NCI-H146 treated with DMSO at 0.1 percent for 48 hours (cell line): ENCODE results near the gene HOXA6.
A peak's percentile ranks its signal among the peaks of the same experiment; 100 is the strongest.

Experiments used
- DNase-seq: peaks from one replicate; lab custom pipeline; 2025; ENCODE audit not compliant: unreplicated experiment; lab: John Stamatoyannopoulos, UW

HOXA6 gene

DNA sequence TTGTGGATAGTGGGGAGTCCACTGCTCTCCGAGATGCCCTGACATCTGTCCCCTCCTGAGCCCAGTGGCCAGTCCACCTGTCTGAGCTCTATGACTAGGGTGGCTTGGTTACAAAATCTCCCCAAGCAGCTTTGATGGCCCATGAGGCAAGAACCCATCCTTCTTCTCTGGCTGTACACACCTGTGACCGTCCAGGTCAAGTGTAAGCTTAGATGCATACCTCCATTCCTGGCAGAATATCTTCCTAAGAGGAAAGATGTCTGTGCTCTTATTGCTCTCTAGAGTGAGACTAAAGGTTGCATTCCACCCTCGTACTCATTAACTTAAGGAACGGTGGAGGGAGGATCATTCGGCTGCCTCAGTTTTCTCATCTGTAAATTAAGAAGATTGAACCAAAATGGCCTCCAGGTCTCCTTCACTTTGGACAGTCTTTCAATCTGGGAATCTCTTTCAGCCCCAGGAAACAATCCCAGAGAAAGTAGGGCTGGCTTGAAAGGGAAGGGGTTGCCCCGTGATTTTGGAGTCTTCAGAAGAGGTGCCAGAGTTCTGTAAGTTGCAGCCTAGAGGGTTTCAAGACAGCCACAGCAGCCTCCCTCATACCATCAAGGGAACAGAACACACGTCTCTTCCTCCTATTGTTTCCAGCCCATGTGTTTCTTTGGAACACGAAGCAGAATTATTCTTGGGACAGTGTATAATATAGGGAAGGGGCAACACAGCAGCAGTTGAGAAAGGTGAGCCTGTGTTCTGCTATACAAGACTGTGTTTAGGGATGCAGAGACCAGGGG is 22.5 kb downstream of the HOXA6 start:
- DNase-seq, result no peak

DNA sequence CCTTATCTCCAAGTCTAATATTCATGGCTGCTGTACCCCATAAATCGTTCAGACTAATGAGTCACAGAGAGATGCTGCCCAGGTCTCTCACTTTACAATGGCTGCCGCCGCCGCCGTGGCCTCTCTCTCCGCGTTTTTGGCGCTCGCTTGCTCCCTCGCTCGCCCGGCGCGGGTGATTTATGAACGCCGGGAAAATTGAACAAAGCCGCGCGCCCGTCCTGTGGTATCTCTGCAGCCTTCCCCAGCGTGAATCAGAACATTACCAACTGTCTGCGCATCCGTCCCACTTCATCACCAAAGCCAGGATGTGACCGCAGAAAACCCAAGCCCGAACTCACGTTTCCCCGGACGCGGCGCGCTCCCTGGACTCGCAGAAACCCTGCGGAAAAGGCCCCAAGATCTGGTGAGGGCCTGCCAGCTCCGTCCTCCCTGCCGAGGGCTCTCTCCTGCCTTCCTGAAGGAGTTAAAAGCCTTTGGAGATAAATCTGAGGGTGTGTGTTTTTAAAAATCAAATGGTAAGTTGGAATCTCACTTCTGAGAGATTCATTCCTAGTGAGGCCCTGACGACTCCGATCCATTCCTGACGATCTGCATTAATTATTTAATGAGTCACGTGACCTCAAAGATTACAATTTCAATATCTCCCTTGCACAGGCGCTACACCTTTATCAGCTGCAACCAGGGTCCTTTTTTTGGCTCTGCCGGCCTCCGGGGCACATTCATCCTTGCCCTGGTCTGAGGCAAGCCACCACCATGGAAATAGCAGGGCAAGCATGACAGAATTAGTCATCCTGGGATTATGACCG is 23.3 kb downstream of the HOXA6 start:
- DNase-seq, result no peak

DNA sequence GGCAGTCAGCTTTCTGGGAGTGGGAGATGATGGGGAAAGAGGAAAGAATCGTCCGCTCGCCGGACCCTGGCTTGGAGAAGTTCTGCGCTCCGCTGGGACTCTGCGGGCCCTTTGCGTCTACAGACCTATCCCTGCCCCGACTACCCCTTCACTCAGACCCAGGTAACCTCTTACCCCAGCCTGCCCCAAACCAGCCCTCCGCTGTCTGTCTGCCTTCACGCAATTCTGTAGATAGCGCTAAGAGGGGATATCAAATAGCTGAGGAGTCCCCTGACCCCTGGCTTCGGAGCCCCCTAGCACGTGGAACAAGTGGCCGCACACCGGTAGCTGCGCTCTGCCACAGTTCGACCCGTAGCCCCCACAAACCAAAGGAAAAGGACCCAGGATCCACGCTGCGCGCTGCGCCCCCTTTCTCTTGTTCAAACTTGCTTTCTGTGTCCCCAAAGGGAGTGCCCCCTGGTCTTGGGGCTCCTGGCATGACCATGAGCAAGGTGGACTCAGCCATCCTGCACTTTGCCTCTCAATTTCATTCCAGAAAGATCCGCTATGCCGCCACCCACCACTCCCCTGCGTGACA is 24.0 kb downstream of the HOXA6 start:
- no peak for DNase-seq

DNA sequence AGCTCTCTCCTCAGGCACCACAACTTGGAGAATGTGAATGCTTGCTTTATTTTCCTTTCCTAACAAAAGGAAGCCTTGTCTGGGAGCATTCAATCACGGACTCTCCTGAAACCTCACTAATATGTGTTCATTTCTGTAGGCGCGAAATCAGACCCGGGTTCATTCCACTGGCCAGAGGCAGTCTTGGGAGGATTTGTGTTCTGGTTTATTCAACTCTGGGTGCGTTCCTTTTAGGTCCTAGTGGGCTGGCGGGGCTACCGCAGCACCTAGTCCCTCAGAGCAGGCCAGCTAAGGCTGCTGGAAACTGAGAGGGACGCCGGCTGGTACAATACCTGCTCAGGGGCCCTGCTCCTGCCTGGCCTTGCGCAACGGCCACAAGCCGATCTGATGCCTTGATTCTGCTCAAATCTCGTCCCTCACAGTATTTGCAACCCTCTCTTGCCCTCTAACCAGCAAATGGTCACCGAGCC is 24.5 kb downstream of the HOXA6 start:
- DNase-seq, result no peak

DNA sequence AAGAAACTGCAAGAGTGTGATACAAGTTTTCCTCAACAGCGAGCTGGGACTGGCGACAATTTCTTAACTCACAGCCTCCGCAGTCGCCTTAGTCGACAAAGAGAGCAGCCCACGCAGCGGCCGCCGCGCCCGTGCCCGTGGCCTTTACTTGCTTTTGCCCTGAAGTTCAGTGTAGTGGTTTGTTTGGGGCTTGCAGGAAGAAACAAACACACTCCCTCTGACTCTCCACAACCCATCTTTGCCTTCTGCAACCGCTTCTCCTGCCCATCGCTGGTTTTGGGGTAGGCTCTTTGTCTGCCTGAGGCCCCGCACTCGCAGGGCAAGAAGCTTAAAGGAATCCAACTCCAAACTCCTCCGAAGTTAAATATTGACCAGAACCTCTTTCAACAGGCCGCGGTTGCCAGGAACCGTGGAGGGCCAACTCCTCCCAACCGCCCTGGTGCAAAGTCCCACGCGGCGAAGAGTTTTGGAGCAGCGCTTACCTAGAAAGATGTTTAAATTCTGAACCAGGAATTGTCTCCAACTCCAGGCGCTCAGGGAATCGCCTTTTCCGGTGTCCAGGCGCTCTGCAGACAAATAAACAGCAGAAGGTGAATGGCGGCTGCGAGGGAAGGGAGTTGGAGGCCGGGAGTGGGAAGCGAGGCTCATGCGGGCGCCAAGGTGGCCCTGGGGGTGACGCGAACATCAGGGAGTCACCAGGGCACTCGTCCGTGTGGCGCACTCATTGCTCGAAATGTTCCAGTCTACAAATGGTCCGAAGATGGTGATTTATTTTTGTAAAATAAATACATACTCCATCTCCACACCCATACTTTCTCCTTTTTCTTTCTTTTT is 25.3 kb downstream of the HOXA6 start:
- DNase-seq, result no peak

DNA sequence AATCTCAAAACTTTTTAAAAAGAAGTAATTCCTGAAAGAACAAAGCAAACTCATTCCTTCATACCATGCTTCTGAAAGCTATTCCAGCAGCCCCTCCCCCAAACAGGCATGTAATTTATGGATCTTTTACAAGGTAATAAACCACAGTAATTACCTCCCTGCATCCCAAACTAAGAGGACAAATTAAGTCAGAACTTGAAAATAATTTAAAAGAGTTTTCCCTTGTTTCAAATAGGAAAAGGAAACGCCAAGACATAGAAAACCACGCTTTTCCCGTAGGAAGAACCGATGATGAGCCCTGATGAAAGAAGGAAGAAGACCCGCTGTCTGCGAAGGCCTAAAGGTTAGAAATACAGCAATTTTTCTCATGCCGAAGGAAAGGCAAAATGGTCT is 25.9 kb downstream of the HOXA6 start:
- DNase-seq, result no peak

DNA sequence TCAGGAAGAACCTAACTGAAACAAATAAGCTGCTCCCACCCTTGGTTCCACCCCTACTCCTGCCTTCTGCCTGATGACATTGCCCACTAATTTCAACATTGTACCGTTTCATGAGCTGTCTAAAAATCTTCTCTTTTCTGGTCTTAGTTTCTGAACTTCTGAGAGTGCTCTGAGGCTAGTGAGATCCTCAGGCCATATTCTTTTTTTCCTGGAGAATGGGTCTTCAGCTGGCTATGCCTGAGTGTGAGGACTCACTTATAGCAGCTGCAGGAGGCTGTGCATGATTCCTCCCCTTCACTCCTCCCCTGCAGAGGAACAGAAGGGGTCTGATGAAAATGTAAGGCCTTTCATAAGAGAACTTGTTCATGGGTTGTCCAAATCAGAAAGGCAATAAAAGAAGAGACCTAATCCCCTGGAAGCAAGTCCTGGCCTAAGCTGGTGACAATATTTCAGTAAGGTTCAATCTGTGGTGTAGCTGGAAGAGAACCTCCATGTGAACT is 28.1 kb downstream of the HOXA6 start:
- no peak for DNase-seq

DNA sequence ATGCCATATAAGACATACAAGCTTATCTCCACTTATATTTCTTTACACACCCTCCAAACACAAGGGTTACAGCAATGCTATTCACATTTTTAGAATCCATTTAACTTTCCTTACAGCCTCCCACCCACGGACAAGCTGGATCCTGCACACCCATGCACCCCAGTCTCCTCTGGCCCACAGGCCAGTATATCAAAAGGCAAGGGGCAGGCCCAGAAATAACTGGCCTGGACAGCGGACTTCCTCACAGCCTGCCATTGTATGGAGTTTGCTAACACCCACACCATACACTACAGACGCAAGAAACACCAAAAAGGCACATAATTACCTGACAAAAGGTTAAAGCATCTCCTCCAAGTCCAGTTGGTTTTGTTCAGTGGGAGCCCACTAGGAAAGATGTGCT is 29.0 kb downstream of the HOXA6 start:
- no peak for DNase-seq

DNA sequence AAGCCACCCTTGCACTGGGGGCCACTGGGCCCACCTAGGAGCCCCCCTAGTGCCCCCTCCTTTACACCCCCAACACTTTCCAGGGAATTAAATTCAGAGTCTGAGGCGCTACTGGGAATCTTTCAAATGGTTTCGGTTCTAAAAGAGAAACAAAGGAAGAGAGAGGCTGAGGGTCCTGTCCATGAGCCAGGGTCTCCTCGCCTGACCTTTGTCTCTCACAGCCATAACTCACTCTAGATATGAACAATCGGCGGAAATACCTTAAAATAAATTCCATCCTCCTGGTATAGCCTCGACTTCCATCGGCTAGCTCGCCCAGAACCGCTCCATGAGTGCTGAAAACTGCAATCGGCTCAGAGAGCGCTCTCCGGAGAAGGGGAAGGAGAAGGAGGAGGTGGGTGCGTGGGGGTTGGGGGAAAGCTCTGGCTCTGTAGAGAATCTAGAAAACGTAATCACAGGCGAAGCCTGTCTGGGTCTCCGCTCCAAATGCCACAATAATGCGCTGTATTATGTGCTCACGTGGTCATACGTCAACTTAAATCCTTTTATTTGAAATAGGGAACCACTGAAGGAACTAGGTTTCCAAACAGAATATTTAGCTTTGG is 29.6 kb downstream of the HOXA6 start:
- no peak for DNase-seq

DNA sequence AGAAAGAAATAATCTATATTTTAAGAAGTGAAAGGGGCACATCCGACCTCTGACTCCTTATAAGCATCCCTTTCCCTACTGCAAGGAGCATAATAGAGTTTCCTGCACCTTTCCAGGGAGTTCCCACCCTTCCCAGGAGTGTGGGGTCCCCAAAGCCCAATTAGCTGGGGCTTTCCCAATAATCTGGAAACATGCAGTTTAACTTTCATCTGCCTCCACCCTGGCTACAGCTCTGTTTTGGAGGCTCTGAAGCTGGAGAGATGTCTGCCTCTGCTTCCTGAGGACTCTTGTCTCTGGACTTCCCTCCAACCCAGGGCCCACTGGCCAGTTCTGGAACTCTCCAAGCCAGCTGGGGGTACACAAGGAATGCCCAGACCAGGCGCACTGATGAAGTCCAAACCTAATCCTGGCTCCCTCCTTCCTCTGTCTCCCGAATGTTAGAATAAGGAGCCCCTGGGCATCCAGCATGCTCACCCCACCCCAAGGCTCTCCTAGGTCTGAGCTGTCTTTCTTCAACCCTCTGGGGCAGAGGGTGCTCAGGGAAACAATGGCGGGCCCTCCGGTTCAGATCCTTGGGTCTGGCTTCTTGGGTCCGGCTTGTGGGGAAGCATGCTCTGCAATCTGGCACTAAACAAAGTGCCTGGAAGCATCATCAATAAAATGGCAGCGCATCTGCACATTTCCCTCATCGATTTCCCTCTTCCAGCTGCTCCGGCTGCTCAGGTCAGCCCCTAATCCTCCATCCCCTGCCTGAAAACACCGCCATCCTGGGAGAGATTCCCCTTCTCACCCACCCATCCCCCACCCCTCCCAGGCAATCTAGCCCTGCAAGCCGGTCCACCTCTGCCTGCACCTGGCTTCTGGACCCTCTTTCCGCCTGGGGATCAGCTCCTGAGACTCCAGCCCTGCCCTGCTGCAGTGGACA is 30.4 kb downstream of the HOXA6 start:
- DNase-seq, result no peak

DNA sequence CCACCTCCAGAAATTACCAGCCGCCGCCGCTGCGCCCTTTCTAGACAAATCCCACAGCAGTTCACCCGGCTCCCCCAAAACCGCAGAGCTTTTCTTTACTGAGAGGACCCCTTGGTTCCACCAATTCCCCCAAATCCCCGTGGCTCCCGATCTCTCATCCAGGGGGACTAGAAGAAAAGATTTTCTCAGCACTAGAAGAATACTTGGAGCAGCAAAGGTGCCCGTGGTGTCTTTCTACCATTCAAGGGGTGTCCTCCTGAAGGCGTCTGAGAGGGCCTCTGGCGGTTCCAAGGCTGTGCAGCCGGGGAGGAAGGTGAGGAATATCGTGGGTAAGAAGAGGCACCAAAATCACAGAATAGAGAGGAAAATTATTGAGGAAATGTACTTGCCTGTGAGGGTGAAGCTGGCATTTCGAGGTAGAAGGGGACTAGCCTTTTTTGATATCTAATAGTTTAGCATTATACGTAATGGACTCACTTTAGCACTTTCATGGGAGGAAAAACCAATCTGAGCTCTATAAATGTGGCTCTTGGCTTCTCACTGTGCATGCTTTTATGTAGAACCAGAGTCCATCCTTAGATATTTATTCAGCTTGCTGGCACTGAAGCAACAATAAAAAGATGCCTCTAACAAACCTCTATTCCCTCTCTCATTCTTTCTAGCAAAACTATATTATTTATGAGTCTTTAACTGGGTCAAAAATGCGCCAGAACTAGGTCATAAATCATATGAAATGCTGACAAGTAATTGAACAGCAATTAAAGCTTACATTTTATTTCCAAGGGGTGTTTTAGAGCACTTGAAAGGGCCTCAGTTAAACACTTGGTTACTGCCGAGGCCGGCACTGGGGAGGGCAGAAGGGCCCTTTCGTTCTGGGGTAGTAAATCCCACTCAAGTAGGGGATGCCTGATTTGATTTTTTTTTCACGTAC is 31.3 kb downstream of the HOXA6 start:
- no peak for DNase-seq

DNA sequence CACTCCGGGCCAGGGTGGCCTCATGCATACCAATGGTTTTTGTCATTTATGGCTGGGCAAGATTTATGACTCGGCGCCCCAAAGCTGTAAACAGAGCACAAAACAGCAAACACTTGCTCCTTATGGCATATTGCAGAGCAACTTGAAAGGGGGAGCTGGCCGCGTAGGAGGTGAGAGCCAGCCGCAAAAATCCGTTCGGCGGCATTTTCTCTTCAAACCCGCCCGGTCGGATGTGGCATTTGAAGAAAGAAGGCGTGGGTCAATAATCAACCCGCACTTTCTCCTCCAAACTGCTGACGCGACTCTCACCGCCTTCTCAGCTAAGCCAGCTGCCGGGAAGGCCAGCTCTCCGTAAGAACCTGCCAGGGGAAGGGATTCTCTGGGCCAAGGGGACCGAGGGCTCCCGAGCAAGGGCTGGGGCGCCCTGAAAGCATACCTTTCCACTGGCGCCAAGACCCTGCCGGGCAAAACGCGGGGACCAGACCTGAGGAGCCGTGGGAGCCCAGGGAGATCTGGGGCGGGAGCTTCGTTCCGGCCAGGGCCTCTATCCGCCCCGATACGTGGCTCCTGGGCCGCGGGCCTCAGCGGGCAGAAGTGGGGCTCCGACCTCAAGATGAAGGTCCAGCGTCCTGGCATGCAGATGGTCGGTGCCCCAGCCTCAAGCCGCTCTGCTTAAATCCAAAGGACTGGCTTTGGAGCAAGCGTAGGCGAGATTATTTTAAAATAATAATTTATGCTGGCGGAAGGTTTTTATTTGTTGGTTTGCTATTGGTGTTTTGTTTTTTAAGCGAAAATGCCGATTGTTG is 32.1 kb downstream of the HOXA6 start:
- no peak for DNase-seq

DNA sequence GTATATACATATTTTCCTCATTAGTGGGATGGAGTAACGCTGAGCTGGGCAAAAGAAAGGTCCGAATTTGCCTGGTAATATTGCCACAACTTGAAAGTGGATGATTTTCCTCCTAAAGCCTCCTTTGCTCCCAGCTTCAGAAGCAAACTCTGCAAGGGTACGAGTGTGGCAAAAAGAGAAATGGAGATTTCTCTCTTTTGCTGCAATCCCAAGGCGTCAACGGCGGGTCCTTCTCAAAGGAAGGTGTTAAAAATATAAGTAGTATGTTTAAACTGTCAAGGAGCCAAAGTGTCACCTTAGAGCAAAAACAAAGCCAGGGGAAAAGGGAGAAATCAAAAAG is 32.7 kb downstream of the HOXA6 start:
- DNase-seq, result no peak

DNA sequence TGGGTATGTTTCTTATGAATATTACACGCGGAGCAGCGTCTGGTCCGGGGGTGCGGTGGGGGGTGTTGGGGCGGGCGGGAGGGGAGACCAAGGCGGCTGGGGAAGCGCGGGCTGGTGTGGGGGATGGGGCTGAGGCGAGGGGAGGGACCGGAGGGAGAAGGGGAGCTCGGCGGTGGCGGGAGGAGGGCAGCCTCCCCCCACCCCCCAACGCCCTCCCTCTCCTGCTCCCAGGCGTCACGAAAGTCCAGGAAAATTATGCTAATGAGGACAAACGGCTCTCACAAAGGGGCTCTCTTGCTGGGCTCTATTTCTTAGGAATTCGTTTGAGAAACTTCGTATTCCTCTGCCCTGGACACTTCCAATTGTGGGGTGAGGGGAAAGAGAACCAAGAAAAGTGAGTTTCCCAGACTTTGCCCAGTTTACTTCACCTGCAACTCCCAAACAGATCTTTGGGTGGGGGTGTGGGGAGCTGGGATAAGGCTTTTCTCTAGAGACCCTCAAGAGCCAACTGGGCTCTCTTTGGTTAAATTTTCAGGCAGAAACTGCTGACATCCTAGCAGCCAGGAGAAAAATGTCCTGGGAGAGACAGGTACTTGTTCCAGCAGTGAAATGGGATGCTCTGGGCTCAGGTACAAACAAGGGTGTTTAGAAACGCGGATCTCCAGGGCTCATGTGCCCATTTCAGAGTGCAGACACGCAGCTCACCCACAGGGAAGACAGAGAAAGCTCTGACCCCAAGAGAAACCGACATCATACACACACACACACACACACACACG is 33.4 kb downstream of the HOXA6 start:
- peak; percentile 10 for DNase-seq

DNA sequence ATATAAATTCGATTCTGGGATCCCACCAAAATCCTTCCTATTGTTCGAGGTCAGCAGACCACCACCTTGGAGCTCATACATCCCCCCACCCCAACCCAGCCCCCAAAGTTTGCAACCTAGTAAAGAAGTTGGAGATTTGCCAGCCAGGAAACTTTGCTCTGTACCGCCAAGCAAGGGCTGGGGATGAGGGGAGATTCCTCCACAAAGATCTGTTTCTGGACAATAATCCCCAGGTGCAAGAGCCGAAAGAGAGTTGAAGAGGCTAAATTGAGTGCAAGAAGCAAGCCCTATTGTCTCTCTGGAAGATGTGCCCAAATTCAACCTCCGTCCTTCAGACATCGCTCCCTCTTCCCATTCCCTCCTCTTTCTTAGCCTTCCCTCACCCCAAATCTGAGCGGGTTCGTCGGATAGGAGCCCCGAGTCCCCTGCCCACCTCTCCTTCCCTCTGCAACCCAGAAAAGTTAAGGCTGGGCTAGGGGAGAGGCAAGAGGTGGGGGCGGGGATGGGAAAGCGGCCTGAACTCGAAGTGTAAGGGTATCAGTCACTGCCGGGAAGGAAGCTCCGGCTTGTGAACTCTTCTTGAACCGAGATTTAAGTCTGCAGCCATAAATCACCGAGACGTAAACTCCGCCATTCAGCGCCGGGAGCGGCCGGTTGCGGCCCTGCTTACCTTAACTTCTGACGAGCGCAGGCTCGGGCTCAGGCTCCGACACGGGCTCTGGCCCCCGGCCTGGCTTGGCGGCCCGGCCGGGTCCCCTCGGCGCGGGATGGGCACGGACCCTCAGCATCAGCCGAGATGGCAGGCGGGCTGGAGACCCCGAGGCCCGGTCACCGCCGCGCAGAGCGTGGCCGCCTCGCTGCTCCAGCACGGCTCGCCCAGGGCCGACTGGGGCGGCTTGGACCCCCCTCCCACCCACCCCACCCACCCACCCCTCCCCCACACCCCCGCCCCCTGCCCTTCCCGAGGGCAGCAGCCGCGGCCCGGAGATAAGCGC is 34.3 kb downstream of the HOXA6 start:
- peak; percentile 8 for DNase-seq

DNA sequence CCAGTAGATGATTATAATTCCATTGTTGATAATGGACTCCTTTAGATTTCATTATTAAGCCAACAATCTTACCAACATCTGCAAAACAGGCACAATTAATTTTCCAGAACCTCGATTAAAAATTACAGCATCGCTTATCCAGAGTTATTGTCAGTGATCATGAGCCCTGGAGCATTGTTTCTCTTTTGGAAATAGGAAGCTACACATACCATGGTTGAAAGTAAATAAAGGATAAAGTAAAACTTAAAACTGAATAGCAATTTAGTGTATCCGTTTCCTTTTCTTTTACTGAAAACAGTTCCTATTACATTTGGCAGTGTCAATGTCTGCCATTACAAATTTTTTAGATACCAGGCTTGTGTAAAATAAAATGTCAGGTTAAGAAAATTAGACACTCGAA is 35.2 kb downstream of the HOXA6 start:
- no peak for DNase-seq
